ENCODE results near the gene TMC2.
A peak's percentile ranks its signal among the peaks of the same experiment; 100 is the strongest.
"Not testable (repeated sequence)": the region's sequence is repeated elsewhere in the genome, so short reads cannot be mapped to it uniquely, and the experiment has no call there.

The TMC2 gene

DNA sequence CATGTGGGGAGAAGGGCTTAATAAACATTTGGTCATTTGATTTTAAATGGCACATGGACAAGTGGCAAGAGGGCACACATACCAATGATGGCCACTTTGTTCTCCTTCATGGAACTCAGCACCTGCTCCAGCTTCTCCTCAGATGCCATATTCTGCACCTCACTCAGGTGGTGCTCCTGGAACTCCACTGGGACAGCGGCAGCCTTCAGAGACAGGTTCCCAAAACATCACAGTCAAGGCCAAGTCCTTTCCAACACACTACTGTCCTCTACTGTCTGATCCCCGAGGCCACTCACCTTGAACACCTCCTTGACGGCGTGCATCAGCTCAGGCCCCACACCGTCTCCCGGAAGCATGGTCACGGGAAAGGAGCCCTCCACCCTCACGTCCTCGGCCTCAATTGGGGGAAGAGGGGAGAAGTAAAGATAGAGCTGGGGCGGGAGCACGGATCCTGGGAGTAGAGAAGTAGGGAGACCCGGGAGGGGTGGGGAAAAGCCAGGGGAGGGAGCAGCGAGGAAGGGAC lies 127.1 kb downstream of the TMC2 start:
- peak overlapping the region; percentile 76 for H3K9ac ChIP-seq (ENCODE audit: low read depth, low read length)
- no peaks in the 10 kb centered on the region for H3K4me1 ChIP-seq (ENCODE audit: insufficient read depth, low read length)
- H3K36me3 ChIP-seq (ENCODE audit: insufficient read depth, low read length) = peaks cover 11% of the 10 kb centered on the region
- no peaks in the 10 kb centered on the region for H3K9me3 ChIP-seq (ENCODE audit: control insufficient read depth, insufficient read depth, low read length)

GRCh38 chr20:2663887-2664719 lies 127.7 kb downstream of the TMC2 start, which contains the start of gene IDH3B:
Gene IDH3B (minus strand): TSS chr20:2664216. CDS start chr20:2664188, 28 bp downstream.
- H3K36me3 ChIP-seq (ENCODE audit: insufficient read depth, low read length) = peaks cover 8% of the 10 kb centered on the region
- peak within 1 kb of the TSS; percentile 76 for H3K9ac ChIP-seq (ENCODE audit: low read depth, low read length)
- no peaks in the 10 kb centered on the region for H3K9me3 ChIP-seq (ENCODE audit: control insufficient read depth, insufficient read depth, low read length)
- no peaks in the 10 kb centered on the region for H3K4me1 ChIP-seq (ENCODE audit: insufficient read depth, low read length)

DNA sequence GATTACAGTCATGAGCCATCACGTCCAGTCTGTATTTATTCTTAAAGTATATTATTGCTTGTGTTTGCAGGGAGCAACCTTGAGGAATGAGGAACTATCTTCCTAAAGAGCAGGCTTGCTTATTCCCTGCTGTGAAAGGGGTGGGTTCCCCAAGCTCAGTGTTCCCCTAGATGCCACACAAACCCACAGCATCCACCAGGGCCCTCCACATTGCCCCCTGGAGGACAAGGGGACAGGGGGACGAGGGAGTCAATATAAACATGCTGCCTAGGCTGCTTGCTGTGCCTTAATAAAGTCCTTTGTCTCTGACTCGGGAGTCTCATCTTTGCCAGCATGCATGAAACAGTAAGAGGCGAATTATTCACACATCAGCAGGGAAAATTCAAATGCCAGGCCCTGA lies 135.6 kb downstream of the TMC2 start:
- H3K4me1 ChIP-seq (ENCODE audit: insufficient read depth, low read length) = no peaks in the 10 kb centered on the region
- no peaks in the 10 kb centered on the region for H3K36me3 ChIP-seq (ENCODE audit: insufficient read depth, low read length)
- no peaks in the 10 kb centered on the region for H3K9me3 ChIP-seq (ENCODE audit: control insufficient read depth, insufficient read depth, low read length)
- H3K9ac ChIP-seq (ENCODE audit: low read depth, low read length) = no peak overlapping the region

DNA sequence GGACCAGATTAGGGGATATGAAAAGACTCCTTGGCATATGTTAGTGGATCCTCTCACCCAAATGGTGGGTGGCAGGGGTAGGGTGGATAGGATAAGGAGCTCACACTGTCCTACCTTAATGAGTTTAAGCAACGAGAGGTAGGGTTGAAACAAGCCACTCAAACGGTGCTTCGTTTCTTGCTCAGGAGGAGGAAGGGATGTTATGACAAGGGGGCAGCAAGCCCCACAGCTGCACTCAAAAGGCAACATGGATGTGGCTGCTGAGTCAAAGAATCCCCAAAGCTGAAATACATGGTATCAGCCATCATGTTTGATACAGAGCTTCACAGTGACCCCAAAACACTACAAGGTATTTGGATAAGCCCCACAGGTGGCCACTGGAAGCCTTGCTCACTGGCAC lies 136.1 kb downstream of the TMC2 start:
- H3K4me1 ChIP-seq (ENCODE audit: insufficient read depth, low read length) = no peaks in the 10 kb centered on the region
- no peaks in the 10 kb centered on the region for H3K36me3 ChIP-seq (ENCODE audit: insufficient read depth, low read length)
- no peak overlapping the region for H3K9ac ChIP-seq (ENCODE audit: low read depth, low read length)
- H3K9me3 ChIP-seq (ENCODE audit: control insufficient read depth, insufficient read depth, low read length) = no peaks in the 10 kb centered on the region

DNA sequence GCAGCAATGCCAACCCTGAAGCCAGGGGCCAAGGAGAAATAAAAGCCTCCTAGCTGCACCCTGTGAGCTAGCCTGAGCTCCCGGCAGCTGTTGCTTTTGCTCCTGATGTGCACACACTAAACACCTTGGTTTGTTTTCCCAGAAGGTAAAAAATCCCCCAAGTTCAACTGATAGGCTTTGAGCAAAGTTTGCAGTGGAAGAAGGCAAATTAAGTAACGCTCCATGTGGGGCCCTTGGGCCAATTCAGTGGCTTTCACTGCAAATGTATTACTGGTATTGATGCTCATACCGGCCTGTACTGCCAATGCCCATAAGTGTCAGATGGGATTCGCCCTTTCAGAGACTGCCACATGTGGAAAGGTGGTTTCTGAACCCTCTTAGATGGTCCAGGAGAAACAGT lies 137.1 kb downstream of the TMC2 start:
- Histone ChIP-seq H3K4me1 (ENCODE audit: insufficient read depth, low read length) (no peaks in the 10 kb centered on the region), H3K9ac (ENCODE audit: low read depth, low read length) (no peak overlapping the region), H3K9me3 (ENCODE audit: control insufficient read depth, insufficient read depth, low read length) (no peaks in the 10 kb centered on the region), H3K36me3 (ENCODE audit: insufficient read depth, low read length) (no peaks in the 10 kb centered on the region)

GRCh38 chr20:2680046-2680445 lies 143.7 kb downstream of the TMC2 start:
- Histone ChIP-seq H3K4me1 (ENCODE audit: insufficient read depth, low read length) (no peaks in the 10 kb centered on the region), H3K9ac (ENCODE audit: low read depth, low read length) (no peak overlapping the region), H3K9me3 (ENCODE audit: control insufficient read depth, insufficient read depth, low read length) (no peaks in the 10 kb centered on the region), H3K36me3 (ENCODE audit: insufficient read depth, low read length) (no peaks in the 10 kb centered on the region)

DNA sequence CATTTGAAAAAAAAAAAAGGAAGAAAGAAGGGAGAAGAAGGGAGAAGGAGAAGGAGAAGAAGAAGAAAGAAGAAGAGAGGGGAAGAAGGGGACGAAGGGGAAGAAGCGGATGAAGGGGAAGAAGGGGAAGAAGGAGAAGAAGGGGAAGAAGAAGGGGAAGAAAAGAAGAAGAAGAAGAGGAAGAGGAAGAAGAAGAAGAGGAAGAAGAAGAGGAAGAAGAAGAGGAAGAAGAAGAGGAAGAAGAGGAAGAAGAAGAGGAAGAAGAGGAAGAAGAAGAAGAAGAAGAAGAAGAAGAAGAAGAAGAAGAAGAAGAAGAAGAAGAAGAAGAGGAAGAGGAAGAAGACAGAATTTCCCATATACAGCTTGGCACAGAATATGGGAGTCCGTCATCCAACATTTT lies 145.7 kb downstream of the TMC2 start:
- H3K9me3 ChIP-seq (ENCODE audit: control insufficient read depth, insufficient read depth, low read length); H3K9ac ChIP-seq (ENCODE audit: low read depth, low read length); H3K36me3 ChIP-seq (ENCODE audit: insufficient read depth, low read length); H3K4me1 ChIP-seq (ENCODE audit: insufficient read depth, low read length): not testable (repeated sequence)

DNA sequence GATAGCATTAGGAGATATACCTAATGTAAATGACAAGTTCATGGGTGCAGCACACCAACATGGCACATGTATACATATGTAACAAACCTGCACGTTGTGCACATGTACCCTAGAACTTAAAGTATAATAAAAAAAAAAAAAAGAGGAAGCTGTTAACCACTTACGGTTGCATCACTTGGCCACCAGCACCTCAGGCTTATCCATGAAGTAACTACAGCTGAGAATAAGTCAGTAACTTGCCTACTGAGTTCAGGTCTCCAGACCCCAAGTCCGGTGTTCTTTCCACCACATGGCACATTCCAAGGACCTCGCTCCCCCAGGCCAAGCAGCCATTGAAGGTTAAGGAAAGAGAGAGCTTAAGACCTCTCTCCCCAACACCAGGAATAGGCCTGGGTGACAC lies 148.4 kb downstream of the TMC2 start:
- H3K36me3 ChIP-seq (ENCODE audit: insufficient read depth, low read length); H3K9me3 ChIP-seq (ENCODE audit: control insufficient read depth, insufficient read depth, low read length); H3K4me1 ChIP-seq (ENCODE audit: insufficient read depth, low read length); H3K9ac ChIP-seq (ENCODE audit: low read depth, low read length): not testable (repeated sequence)

DNA sequence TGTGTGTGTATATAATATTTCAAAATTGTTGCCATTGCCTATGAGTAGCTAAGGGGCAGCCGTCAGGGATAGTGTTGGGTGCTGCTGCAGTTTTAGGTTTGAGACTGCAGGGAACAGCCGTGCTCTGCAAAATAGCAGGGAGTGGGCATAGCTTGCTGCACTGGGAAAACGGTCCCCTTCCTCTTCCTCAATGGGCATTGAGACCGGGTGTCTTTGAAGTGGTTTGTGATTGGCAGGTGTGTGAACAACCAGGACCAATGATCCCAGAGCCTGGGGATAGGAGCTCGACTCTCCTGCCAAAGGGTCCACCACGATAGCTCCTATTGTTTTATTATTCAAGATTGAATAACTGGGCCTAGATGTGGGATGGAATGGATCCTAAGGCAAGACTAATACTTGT lies 151.1 kb downstream of the TMC2 start:
- Histone ChIP-seq H3K4me1 (ENCODE audit: insufficient read depth, low read length) (no peaks in the 10 kb centered on the region; the same call in 1 of the 2 replicates), H3K9ac (ENCODE audit: low read depth, low read length) (no peak overlapping the region; the same call in 1 of the 2 replicates), H3K9me3 (ENCODE audit: control insufficient read depth, insufficient read depth, low read length) (no peaks in the 10 kb centered on the region; the same call in 1 of the 2 replicates)

DNA sequence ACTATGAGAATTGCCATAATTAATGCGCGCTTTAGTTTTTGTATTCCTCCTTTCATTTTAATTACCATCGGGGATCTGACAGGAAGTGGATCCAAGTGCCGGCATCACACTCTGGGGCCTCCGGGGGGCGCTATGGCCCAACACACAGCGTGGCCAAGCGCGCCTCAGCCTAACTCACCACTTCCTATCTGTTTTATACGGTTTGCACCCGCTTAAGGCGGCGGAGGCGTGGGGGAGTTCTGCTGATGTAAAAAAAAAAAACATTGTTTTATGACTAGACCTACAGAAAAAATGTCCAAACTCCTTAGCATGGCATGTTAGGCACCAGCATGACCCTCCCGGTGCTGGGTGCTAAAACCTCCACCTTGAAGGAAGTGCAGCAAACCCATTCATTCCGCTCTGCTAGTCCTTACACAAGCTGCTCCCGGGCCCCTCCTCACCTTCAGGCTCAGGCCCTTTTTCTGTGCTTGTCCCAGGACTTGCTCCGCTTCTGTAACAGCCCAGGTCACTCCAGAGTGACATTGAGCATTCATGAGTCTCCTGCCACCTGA lies 151.7 kb downstream of the TMC2 start:
- Histone ChIP-seq H3K9me3 (ENCODE audit: control insufficient read depth, insufficient read depth, low read length) (no peaks in the 10 kb centered on the region; the same call in 1 of the 2 replicates), H3K36me3 (ENCODE audit: insufficient read depth, low read length) (no peaks in the 10 kb centered on the region), H3K9ac (ENCODE audit: low read depth, low read length) (peak overlapping the region; percentile 4; the same call in 1 of the 2 replicates), H3K4me1 (ENCODE audit: insufficient read depth, low read length) (no peaks in the 10 kb centered on the region; the same call in 1 of the 2 replicates)

More for the DNA sequence above, 151.1 kb downstream of the TMC2 start:
- no peaks in the 10 kb centered on the region for H3K36me3 ChIP-seq (ENCODE audit: insufficient read depth, low read length)

DNA sequence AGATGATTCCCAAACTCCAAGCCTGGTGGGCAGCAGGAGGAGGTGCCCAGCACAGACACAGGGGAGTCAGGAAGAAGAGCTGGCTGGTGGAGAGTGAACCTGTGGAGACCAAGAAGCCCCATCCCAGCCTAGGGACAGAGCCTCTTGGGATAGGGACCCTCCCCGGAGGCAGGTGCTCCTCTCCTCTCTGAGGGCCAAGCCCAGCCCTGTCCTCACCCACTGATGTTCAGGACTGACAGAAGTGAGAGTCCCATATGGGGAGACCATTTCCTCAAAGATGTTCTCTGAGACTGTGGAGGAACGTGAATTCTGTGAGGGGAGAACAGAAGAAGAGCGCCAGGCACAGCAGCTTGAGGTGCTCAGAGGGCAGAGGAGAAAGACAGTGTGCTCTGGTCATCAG lies 153.8 kb downstream of the TMC2 start:
- peaks cover 8% of the 10 kb centered on the region; the same call in 1 of the 2 replicates for H3K4me1 ChIP-seq (ENCODE audit: insufficient read depth, low read length)
- H3K36me3 ChIP-seq (ENCODE audit: insufficient read depth, low read length) = no peaks in the 10 kb centered on the region
- no peak overlapping the region for H3K9ac ChIP-seq (ENCODE audit: low read depth, low read length)
- H3K9me3 ChIP-seq (ENCODE audit: control insufficient read depth, insufficient read depth, low read length) = no peaks in the 10 kb centered on the region; the same call in 1 of the 2 replicates

- Histone ChIP-seq H3K4me1 (ENCODE audit: insufficient read depth, low read length) (peaks cover 13% of the 10 kb centered on the region), H3K9ac (ENCODE audit: low read depth, low read length) (no peak overlapping the region), H3K9me3 (ENCODE audit: control insufficient read depth, insufficient read depth, low read length) (no peaks in the 10 kb centered on the region; the same call in 1 of the 2 replicates), H3K36me3 (ENCODE audit: insufficient read depth, low read length) (no peaks in the 10 kb centered on the region)
These were observed 154.3 kb downstream of the TMC2 start for GRCh38 chr20:2690718-2691117.

- Histone ChIP-seq H3K9me3 (ENCODE audit: control insufficient read depth, insufficient read depth, low read length) (no peaks in the 10 kb centered on the region; the same call in 1 of the 2 replicates), H3K9ac (ENCODE audit: low read depth, low read length) (no peak overlapping the region), H3K4me1 (ENCODE audit: insufficient read depth, low read length) (peaks cover 13% of the 10 kb centered on the region), H3K36me3 (ENCODE audit: insufficient read depth, low read length) (no peaks in the 10 kb centered on the region)
These were observed 154.8 kb downstream of the TMC2 start for GRCh38 chr20:2691127-2691526.

All from ES-I3 (cell line).